PC-9 (cell line): Measurements from ENCODE around the gene ROBO2.

ENCODE experiments used
- EZH2 ChIP-seq: fragments of 200-600 bp; sonication (generic); IDR thresholded peaks from 2 replicates; pipeline ENCODE4 v1.8.0; 2017; ENCODE audit warnings: antibody characterized with exemption, low read depth
- TF ChIP-seq, protein P1 (sequence below): fragments of 200-600 bp; sonication (generic); conservative IDR thresholded peaks from 2 replicates; pipeline ENCODE4 v1.6.1; 2017; ENCODE audit warnings: mixed run types, antibody characterized with exemption, mild to moderate bottlenecking, moderate library complexity

DNA sequence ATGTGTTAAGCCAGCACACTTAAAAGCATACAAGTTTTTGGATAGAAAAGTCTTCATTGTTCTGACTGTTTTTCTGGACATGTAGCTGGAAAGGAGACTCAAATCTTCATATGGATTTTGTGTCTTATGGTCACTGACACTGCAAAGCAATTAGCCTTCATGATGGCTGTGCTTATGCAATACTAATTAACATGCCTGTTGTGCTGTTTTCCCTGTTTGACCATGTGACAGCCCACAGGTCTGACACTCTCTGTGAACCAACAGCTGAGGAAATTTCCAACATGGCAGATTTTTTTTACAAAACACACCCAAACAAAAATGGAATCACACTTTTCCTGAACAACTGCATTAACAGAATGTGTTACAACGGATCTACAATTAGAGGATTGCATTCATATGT lies 248.4 kb downstream of the ROBO2 start:
- TF ChIP-seq, protein P1, sequence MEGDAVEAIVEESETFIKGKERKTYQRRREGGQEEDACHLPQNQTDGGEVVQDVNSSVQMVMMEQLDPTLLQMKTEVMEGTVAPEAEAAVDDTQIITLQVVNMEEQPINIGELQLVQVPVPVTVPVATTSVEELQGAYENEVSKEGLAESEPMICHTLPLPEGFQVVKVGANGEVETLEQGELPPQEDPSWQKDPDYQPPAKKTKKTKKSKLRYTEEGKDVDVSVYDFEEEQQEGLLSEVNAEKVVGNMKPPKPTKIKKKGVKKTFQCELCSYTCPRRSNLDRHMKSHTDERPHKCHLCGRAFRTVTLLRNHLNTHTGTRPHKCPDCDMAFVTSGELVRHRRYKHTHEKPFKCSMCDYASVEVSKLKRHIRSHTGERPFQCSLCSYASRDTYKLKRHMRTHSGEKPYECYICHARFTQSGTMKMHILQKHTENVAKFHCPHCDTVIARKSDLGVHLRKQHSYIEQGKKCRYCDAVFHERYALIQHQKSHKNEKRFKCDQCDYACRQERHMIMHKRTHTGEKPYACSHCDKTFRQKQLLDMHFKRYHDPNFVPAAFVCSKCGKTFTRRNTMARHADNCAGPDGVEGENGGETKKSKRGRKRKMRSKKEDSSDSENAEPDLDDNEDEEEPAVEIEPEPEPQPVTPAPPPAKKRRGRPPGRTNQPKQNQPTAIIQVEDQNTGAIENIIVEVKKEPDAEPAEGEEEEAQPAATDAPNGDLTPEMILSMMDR = no peak
- no peak for TF ChIP-seq EZH2
